H1 (cell line): ENCODE results near the gene KCNQ2. TPM values are rescaled to one million over a fixed set of nuclear protein-coding genes. Genes with fewer than 3 reads are reported as not detected.

Experiments used
- CTCF ChIA-PET: fragments of 300-600 bp; sonication (Branson Sonifier 250); formaldehyde crosslinking; loops from one replicate; lab custom pipeline; 2021; ENCODE audit not compliant: partially characterized antibody; lab: Charles Lee
- POLR2A ChIA-PET: fragments of 300-600 bp; sonication (Branson Sonifier 250); formaldehyde crosslinking; loops from one replicate; lab custom pipeline; 2021; ENCODE audit warnings: inconsistent platforms; ENCODE audit not compliant: partially characterized antibody; lab: Charles Lee
- DNase-seq, 2 experiments: peaks; one replicate each; pipeline versions ENCODE4 v3.0.0 to v3.0.0-alpha.2; 2010 to 2022; ENCODE audit warnings: low spot score in 2 of 2, low read depth in 1 of 2, mixed read lengths in 1 of 2
- FAIRE-seq: peaks from 2 replicates; lab custom pipeline; 2011; peaks lifted over from hg19 to GRCh38; lab: Jason Lieb, UNC
- H2AFZ ChIP-seq: 2 replicates; pipeline ENCODE4 v1.8.1; 2012; ENCODE audit warnings: low read length, inconsistent platforms
- H2AK5ac ChIP-seq: 2 replicates; pipeline ENCODE4 v1.6.1; 2013; ENCODE audit warnings: low read depth, low read length
- H2BK120ac ChIP-seq: replicated peaks from 2 replicates; pipeline ENCODE3; 2013; ENCODE audit warnings: low read depth, low read length, inconsistent platforms
- H2BK12ac ChIP-seq: 2 replicates; pipeline ENCODE4 v1.6.1; 2013; ENCODE audit warnings: low read depth, low read length
- H2BK15ac ChIP-seq: 2 replicates; pipeline ENCODE4 v1.6.1; 2013; ENCODE audit warnings: low read length
- H2BK20ac ChIP-seq: 2 replicates; pipeline ENCODE4 v1.6.1; 2013; ENCODE audit warnings: low read length
- H2BK5ac ChIP-seq: 2 replicates; pipeline ENCODE4 v1.6.1; 2013; ENCODE audit warnings: low read depth, low read length
- H3K14ac ChIP-seq: 2 replicates; pipeline ENCODE4 v1.6.1; 2013; ENCODE audit warnings: inconsistent platforms; ENCODE audit not compliant: insufficient read length
- H3K18ac ChIP-seq: 2 replicates; pipeline ENCODE4 v1.6.1; 2013; ENCODE audit warnings: low read length; ENCODE audit errors: extremely low read depth
- H3K23ac ChIP-seq: 2 replicates; pipeline ENCODE4 v1.6.1; 2013; ENCODE audit warnings: inconsistent platforms; ENCODE audit not compliant: insufficient read length
- H3K23me2 ChIP-seq: 2 replicates; pipeline ENCODE4 v1.6.1; 2013; ENCODE audit warnings: low read depth, low read length
- H3K27ac ChIP-seq: 2 replicates; pipeline ENCODE4 v1.6.1; 2011; ENCODE audit warnings: low read depth, low read length, inconsistent platforms
- H3K27me3 ChIP-seq, 4 experiments: replicated peaks in 1 of 4; 1 replicate in 1 of 4; 2 replicates in 3 of 4; pipeline versions ENCODE4 v1.6.1 to v1.8.1; 2011 to 2013; ENCODE audit warnings: low read length in 3 of 4, mild to moderate bottlenecking in 3 of 4, inconsistent platforms in 2 of 4, mixed read lengths in 2 of 4, moderate library complexity in 1 of 4; ENCODE audit not compliant: control insufficient read depth in 3 of 4, insufficient read depth in 3 of 4; ENCODE audit errors: extremely low read depth in 1 of 4
- H3K36me3 ChIP-seq, 4 experiments: 2 replicates each; pipeline versions ENCODE4 v1.6.1 to v1.8.1; 2011 to 2013; ENCODE audit warnings: mild to moderate bottlenecking in 4 of 4, low read length in 3 of 4, moderate library complexity in 2 of 4, control low read depth in 1 of 4, inconsistent platforms in 1 of 4; ENCODE audit not compliant: insufficient read depth in 4 of 4, control insufficient read depth in 2 of 4
- H3K4ac ChIP-seq: replicated peaks from 2 replicates; pipeline ENCODE3; 2013; ENCODE audit warnings: low read length, low read depth, mixed read lengths, inconsistent platforms; ENCODE audit not compliant: insufficient read length
- H3K4me1 ChIP-seq, 4 experiments: replicated peaks in 1 of 4; 1 replicate in 1 of 4; 2 replicates in 3 of 4; pipeline versions ENCODE4 v1.6.1 to v1.8.1; 2011 to 2013; ENCODE audit warnings: low read length in 3 of 4, inconsistent platforms in 2 of 4, mixed read lengths in 1 of 4; ENCODE audit not compliant: insufficient read depth in 4 of 4, control insufficient read depth in 3 of 4
- H3K4me2 ChIP-seq, 2 experiments: 2 replicates each; pipeline versions ENCODE4 v1.6.1 to v1.8.1; 2011 to 2013; ENCODE audit warnings: low read depth in 2 of 2, low read length in 2 of 2, control low read depth in 1 of 2, inconsistent platforms in 1 of 2, mild to moderate bottlenecking in 1 of 2; ENCODE audit not compliant: insufficient read depth in 1 of 2
- H3K4me3 ChIP-seq, 4 experiments: fragments of 200-600, 300-600 bp in 1 of 4; sonication (generic), shearing (Covaris generic), sonication (Bioruptor Twin) in 1 of 4; 2 replicates each; pipeline versions ENCODE4 v1.5.1 to v1.8.1; 2011 to 2016; ENCODE audit warnings: low read length in 4 of 4, low read depth in 3 of 4, control low read depth in 2 of 4, inconsistent platforms in 2 of 4, mild to moderate bottlenecking in 2 of 4, mixed read lengths in 1 of 4, moderate library complexity in 1 of 4; ENCODE audit not compliant: insufficient read depth in 2 of 4; ENCODE audit errors: extremely low read depth in 1 of 4
- H3K56ac ChIP-seq: replicated peaks from 2 replicates; pipeline ENCODE3; 2013; ENCODE audit warnings: low read depth, mild to moderate bottlenecking, mixed read lengths, low read length, inconsistent platforms; ENCODE audit not compliant: insufficient read length
- H3K79me1 ChIP-seq: 2 replicates; pipeline ENCODE4 v1.6.1; 2013; ENCODE audit warnings: low read depth, low read length, control low read depth
- H3K79me2 ChIP-seq, 2 experiments: 2 replicates each; pipeline versions ENCODE4 v1.6.1 to v1.8.1; 2012 to 2013; ENCODE audit warnings: low read length in 2 of 2, mild to moderate bottlenecking in 2 of 2, inconsistent platforms in 1 of 2; ENCODE audit not compliant: insufficient read depth in 2 of 2, control insufficient read depth in 1 of 2
- H3K9ac ChIP-seq, 4 experiments: replicated peaks in 1 of 4; 1 replicate in 1 of 4; 2 replicates in 3 of 4; pipeline versions ENCODE4 v1.6.1 to v1.8.1; 2011 to 2013; ENCODE audit warnings: low read depth in 3 of 4, low read length in 3 of 4, control low read depth in 2 of 4, mild to moderate bottlenecking in 2 of 4, moderate library complexity in 2 of 4, inconsistent platforms in 1 of 4; ENCODE audit errors: extremely low read depth in 1 of 4
- H3K9me3 ChIP-seq, 2 experiments: 2 replicates each; pipeline versions ENCODE4 v1.6.1 to v1.8.1; 2012 to 2013; ENCODE audit warnings: mild to moderate bottlenecking in 2 of 2, moderate library complexity in 2 of 2, control low read depth in 1 of 2, inconsistent platforms in 1 of 2, low read depth in 1 of 2, low read length in 1 of 2, mixed read lengths in 1 of 2; ENCODE audit not compliant: insufficient read depth in 2 of 2
- H4K20me1 ChIP-seq, 2 experiments: replicated peaks in 1 of 2; 2 replicates each; pipeline versions ENCODE3 to v1.8.1; 2011 to 2013; ENCODE audit warnings: inconsistent platforms in 2 of 2, low read length in 2 of 2, mild to moderate bottlenecking in 1 of 2; ENCODE audit not compliant: insufficient read depth in 2 of 2, control insufficient read depth in 1 of 2
- H4K5ac ChIP-seq: 2 replicates; pipeline ENCODE4 v1.6.1; 2013; ENCODE audit warnings: low read length, low read depth, mixed read lengths, inconsistent platforms; ENCODE audit not compliant: insufficient read length
- H4K8ac ChIP-seq: 2 replicates; pipeline ENCODE4 v1.8.0; 2013; ENCODE audit warnings: mild to moderate bottlenecking, moderate library complexity, low read length, inconsistent platforms; ENCODE audit not compliant: insufficient read depth; ENCODE audit errors: extremely low read depth
- H4K91ac ChIP-seq: replicated peaks from 2 replicates; pipeline ENCODE3; 2013; ENCODE audit warnings: low read length, mixed read lengths, inconsistent platforms; ENCODE audit not compliant: insufficient read length
- HDAC2 ChIP-seq, 2 experiments: fragments of 300-600 bp in 1 of 2; sonication (generic) in 1 of 2; IDR thresholded peaks; 2 replicates each; pipeline ENCODE4 v1.6.1; 2011 to 2012; ENCODE audit warnings: low read depth in 2 of 2, low read length in 2 of 2, mild to moderate bottlenecking in 2 of 2, moderate library complexity in 2 of 2, borderline replicate concordance in 1 of 2, inconsistent platforms in 1 of 2
- RXRA ChIP-seq: IDR thresholded peaks from 2 replicates; pipeline ENCODE4 v1.6.1; 2011; ENCODE audit warnings: low read depth, mild to moderate bottlenecking, low read length, moderate library complexity; ENCODE audit not compliant: insufficient read depth
- SRF ChIP-seq: IDR thresholded peaks from 2 replicates; pipeline ENCODE4 v1.6.1; 2011; ENCODE audit warnings: mild to moderate bottlenecking, low read depth, low read length, moderate library complexity
- TCF12 ChIP-seq: IDR thresholded peaks from 2 replicates; pipeline ENCODE4 v1.6.1; 2011; ENCODE audit warnings: low read depth, mild to moderate bottlenecking, low read length
- ZNF274 ChIP-seq: IDR thresholded peaks from 2 replicates; pipeline ENCODE4 v1.7.0; 2012; ENCODE audit warnings: low read length, borderline replicate concordance; ENCODE audit errors: extremely low read depth
- WGBS, 2 experiments: shearing (Covaris generic) in 1 of 2; methylation state at CpG; one replicate each; pipeline versions ENCODE4 v1.1.6 to v1.1.7; 2013 to 2015; ENCODE audit warnings: low lambda C conversion rate in 2 of 2, mixed read lengths in 2 of 2, inconsistent platforms in 1 of 2, low coverage in 1 of 2, missing lambda C conversion rate in 1 of 2; ENCODE audit not compliant: insufficient replicate concordance in 2 of 2, insufficient coverage in 1 of 2, insufficient read length in 1 of 2; ENCODE audit errors: extremely low coverage in 1 of 2, missing lambda C conversion rate in 1 of 2; 5-methylcytosine and 5-hydroxymethylcytosine counted together
- polyA plus RNA-seq, 7 experiments: library from polyadenylated mRNA; depleted of rRNA in 3 of 7; stranded (reverse) in 5 of 7; unstranded in 2 of 7; fragments of >200 nt in 5 of 7; fragments of 200-250 nt in 2 of 7; gene quantifications; 1 replicate in 5 of 7; 2 replicates in 1 of 7; 4 replicates in 1 of 7; pipeline versions ENCODE4 v1.2.1 to v1.2.3, GENCODE V29; 2011 to 2013; ENCODE audit warnings: missing spikeins in 2 of 7, mixed read lengths in 2 of 7
- total RNA-seq: library from RNA; stranded (reverse); fragmentation: NEBNext Ultra II Directional; extraction: Animal tissue kit (Norgen Biotek cat#: 25700); gene quantifications from 2 replicates; pipeline ENCODE4 v1.2.1, GENCODE V29; 2021

The KCNQ2 gene
- total and polyA plus RNA-seq, 2 of the 8 experiments (the other 6 are each of a cell fraction or from before 2014, with no cell fraction given) = 82.6 to 243 TPM

- peaks cover 0 to 1% of the 10 kb centered on the region in 2 experiments for H4K20me1 ChIP-seq
- H3K36me3 ChIP-seq = no peaks in the 10 kb centered on the region
- H3K4ac ChIP-seq = no peak overlapping the region
- TF ChIP-seq HDAC2 (IDR thresholded peaks at IDR 0.05; ENCODE audit: borderline replicate concordance in 1 of 2, low read depth in 2 of 2, low read length in 2 of 2) (0 out of 4 replicates have a peak, but pooled peaks of 1 of the 2 experiments have one; percentile 41), RXRA (no peak), ZNF274 (no peak), TCF12 (no peak), SRF (no peak)
- TF ChIP-seq, all 59 proteins: peak for 1
- Histone ChIP-seq H3K9ac (no peak overlapping the region), H2AK5ac (no peak overlapping the region), H2BK15ac (peak overlapping the region; percentile 61; the same call in 1 of the 2 replicates), H2BK120ac (no peak overlapping the region), H3K14ac (no peak overlapping the region), H3K56ac (no peak overlapping the region), H3K79me1 (no peaks in the 10 kb centered on the region), H3K27me3 (peaks cover 11 to 41% (median 35%) of the 10 kb centered on the region in 4 experiments), H3K4me1 (peaks cover 0 to 29% (median 19%) of the 10 kb centered on the region in 4 experiments; a peak in 6 of 7 replicates), H3K18ac (no peak overlapping the region), H4K5ac (no peak overlapping the region), H3K4me3 (no peak overlapping the region), H2AFZ (no peak overlapping the region), H3K79me2 (no peaks in the 10 kb centered on the region), H3K27ac (no peak overlapping the region), H2BK20ac (0 out of 2 replicates have a peak overlapping the region, but pooled peaks have one; percentile 3), H3K23ac (no peak overlapping the region), H3K9me3 (no peaks in the 10 kb centered on the region; a peak in 2 of 4 replicates), H2BK12ac (no peak overlapping the region; the same call in 1 of the 2 replicates), H2BK5ac (no peak overlapping the region), H4K91ac (no peak overlapping the region), H3K23me2 (peaks cover 3% of the 10 kb centered on the region; the same call in 1 of the 2 replicates), H4K8ac (no peak overlapping the region; the same call in 1 of the 2 replicates), H3K4me2 (0 out of 4 replicates have a peak overlapping the region, but pooled peaks of 1 of the 2 experiments have one; percentile 38)
- ChIA-PET POLR2A (interaction anchor here (2.0 kb wide), 1 partner anchor 21 kb away, joined by 6 read pairs; no protein-coding TSS in a partner anchor), CTCF (no interaction called here)
- peak in 1 of 2 experiments; percentile 47 for DNase-seq
- no peak for FAIRE-seq
- 80% methylated on average over 27 of the region's 27 CpGs; no CpG with 5 or more reads in 1 of the 2 experiments for WGBS, 2 experiments
Observed at GRCh38 chr20:63500902-63501817, 28.7 kb upstream of the KCNQ2 start.
